ENCODE data around the gene KLK15. TPM values are rescaled to one million over a fixed set of nuclear protein-coding genes. Genes with fewer than 3 reads are reported as not detected.
A peak's percentile ranks its signal among the peaks of the same experiment; 100 is the strongest.

KLK15 gene
- total and polyA plus RNA-seq, 2 of the 13 experiments (the other 11 are each of a cell fraction or from before 2014, with no cell fraction given): not detected

DNA sequence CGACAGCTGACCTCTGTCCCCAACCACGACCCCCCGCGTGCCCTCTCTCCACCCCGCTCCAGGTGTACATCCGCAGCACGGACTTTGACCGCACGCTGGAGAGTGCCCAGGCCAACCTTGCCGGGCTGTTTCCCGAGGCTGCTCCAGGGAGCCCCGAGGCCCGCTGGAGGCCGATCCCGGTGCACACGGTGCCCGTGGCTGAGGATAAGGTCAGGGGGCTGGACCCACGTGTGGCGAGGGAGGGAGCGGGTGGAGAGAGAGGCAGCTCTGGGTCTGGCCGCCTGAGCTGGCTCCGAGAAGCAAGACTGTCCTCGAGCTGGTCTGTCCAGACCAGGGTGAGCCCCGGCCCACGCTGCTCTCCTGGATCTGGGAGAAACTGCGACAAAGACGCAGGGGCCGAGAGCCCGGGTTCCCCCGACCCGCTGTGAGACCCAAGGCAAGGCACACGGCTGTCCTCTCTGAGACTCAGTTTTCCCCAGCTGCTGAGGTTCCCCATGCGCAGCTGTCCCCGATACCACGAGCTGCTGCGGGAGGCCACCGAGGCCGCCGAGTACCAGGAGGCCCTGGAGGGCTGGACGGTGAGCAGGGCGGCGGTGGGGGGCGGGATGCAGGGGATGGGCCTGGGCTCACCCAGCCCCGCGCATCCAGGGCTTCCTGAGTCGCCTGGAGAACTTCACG, 41.6 kb downstream of the KLK15 start (continued):
- TF ChIP-seq, protein P1, sequence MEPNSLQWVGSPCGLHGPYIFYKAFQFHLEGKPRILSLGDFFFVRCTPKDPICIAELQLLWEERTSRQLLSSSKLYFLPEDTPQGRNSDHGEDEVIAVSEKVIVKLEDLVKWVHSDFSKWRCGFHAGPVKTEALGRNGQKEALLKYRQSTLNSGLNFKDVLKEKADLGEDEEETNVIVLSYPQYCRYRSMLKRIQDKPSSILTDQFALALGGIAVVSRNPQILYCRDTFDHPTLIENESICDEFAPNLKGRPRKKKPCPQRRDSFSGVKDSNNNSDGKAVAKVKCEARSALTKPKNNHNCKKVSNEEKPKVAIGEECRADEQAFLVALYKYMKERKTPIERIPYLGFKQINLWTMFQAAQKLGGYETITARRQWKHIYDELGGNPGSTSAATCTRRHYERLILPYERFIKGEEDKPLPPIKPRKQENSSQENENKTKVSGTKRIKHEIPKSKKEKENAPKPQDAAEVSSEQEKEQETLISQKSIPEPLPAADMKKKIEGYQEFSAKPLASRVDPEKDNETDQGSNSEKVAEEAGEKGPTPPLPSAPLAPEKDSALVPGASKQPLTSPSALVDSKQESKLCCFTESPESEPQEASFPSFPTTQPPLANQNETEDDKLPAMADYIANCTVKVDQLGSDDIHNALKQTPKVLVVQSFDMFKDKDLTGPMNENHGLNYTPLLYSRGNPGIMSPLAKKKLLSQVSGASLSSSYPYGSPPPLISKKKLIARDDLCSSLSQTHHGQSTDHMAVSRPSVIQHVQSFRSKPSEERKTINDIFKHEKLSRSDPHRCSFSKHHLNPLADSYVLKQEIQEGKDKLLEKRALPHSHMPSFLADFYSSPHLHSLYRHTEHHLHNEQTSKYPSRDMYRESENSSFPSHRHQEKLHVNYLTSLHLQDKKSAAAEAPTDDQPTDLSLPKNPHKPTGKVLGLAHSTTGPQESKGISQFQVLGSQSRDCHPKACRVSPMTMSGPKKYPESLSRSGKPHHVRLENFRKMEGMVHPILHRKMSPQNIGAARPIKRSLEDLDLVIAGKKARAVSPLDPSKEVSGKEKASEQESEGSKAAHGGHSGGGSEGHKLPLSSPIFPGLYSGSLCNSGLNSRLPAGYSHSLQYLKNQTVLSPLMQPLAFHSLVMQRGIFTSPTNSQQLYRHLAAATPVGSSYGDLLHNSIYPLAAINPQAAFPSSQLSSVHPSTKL (CRISPR knock-in tag; IDR thresholded peaks at IDR 0.05): 0 out of 2 replicates have a peak, but pooled peaks have one; percentile 18
- TF ChIP-seq PHF8 (CRISPR knock-in tag; IDR thresholded peaks at IDR 0.05): 0 out of 2 replicates have a peak, but pooled peaks have one; percentile 20
- TF ChIP-seq, protein P2, sequence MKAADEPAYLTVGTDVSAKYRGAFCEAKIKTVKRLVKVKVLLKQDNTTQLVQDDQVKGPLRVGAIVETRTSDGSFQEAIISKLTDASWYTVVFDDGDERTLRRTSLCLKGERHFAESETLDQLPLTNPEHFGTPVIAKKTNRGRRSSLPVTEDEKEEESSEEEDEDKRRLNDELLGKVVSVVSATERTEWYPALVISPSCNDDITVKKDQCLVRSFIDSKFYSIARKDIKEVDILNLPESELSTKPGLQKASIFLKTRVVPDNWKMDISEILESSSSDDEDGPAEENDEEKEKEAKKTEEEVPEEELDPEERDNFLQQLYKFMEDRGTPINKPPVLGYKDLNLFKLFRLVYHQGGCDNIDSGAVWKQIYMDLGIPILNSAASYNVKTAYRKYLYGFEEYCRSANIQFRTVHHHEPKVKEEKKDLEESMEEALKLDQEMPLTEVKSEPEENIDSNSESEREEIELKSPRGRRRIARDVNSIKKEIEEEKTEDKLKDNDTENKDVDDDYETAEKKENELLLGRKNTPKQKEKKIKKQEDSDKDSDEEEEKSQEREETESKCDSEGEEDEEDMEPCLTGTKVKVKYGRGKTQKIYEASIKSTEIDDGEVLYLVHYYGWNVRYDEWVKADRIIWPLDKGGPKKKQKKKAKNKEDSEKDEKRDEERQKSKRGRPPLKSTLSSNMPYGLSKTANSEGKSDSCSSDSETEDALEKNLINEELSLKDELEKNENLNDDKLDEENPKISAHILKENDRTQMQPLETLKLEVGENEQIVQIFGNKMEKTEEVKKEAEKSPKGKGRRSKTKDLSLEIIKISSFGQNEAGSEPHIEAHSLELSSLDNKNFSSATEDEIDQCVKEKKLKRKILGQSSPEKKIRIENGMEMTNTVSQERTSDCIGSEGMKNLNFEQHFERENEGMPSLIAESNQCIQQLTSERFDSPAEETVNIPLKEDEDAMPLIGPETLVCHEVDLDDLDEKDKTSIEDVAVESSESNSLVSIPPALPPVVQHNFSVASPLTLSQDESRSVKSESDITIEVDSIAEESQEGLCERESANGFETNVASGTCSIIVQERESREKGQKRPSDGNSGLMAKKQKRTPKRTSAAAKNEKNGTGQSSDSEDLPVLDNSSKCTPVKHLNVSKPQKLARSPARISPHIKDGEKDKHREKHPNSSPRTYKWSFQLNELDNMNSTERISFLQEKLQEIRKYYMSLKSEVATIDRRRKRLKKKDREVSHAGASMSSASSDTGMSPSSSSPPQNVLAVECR (CRISPR knock-in tag; IDR thresholded peaks at IDR 0.05; ENCODE audit: borderline replicate concordance): 0 out of 2 replicates have a peak, but pooled peaks have one; percentile 17
- TF ChIP-seq SAP130 (CRISPR knock-in tag; IDR thresholded peaks at IDR 0.05; ENCODE audit: low read depth): 0 out of 2 replicates have a peak, but pooled peaks have one; percentile 20
- TF ChIP-seq, protein P3, sequence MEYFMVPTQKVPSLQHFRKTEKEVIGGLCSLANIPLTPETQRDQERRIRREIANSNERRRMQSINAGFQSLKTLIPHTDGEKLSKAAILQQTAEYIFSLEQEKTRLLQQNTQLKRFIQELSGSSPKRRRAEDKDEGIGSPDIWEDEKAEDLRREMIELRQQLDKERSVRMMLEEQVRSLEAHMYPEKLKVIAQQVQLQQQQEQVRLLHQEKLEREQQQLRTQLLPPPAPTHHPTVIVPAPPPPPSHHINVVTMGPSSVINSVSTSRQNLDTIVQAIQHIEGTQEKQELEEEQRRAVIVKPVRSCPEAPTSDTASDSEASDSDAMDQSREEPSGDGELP (IDR thresholded peaks at IDR 0.05; ENCODE audit: borderline replicate concordance, low read depth): peak; percentile 36; the same call in 1 of the 2 replicates
- TF ChIP-seq RARA (CRISPR knock-in tag; IDR thresholded peaks at IDR 0.05): peak; percentile 55; the same call in 1 of the 2 replicates
- peak; percentile 76 for TF ChIP-seq AGO2 (optimal IDR thresholded peaks at IDR 0.05; ENCODE audit: low read depth, low read length)
- TF ChIP-seq, protein P4, sequence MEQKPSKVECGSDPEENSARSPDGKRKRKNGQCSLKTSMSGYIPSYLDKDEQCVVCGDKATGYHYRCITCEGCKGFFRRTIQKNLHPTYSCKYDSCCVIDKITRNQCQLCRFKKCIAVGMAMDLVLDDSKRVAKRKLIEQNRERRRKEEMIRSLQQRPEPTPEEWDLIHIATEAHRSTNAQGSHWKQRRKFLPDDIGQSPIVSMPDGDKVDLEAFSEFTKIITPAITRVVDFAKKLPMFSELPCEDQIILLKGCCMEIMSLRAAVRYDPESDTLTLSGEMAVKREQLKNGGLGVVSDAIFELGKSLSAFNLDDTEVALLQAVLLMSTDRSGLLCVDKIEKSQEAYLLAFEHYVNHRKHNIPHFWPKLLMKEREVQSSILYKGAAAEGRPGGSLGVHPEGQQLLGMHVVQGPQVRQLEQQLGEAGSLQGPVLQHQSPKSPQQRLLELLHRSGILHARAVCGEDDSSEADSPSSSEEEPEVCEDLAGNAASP (CRISPR knock-in tag; IDR thresholded peaks at IDR 0.05; ENCODE audit: borderline replicate concordance): peak; percentile 62; the same call in 1 of the 2 replicates
- TF ChIP-seq MIER2 (CRISPR knock-in tag; IDR thresholded peaks at IDR 0.05): 0 out of 2 replicates have a peak, but pooled peaks have one; percentile 20
- no peak for TF ChIP-seq ATF7 (IDR thresholded peaks at IDR 0.05)
- no peak for TF ChIP-seq ATF7 (CRISPR knock-in tag; IDR thresholded peaks at IDR 0.05)
- peak; percentile 67; the same call in 1 of the 2 replicates for TF ChIP-seq ZBTB7A (CRISPR knock-in tag; IDR thresholded peaks at IDR 0.05)
- TF ChIP-seq, protein P5, sequence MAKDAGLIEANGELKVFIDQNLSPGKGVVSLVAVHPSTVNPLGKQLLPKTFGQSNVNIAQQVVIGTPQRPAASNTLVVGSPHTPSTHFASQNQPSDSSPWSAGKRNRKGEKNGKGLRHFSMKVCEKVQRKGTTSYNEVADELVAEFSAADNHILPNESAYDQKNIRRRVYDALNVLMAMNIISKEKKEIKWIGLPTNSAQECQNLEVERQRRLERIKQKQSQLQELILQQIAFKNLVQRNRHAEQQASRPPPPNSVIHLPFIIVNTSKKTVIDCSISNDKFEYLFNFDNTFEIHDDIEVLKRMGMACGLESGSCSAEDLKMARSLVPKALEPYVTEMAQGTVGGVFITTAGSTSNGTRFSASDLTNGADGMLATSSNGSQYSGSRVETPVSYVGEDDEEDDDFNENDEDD (CRISPR knock-in tag; IDR thresholded peaks at IDR 0.05; ENCODE audit: borderline replicate concordance): 0 out of 2 replicates have a peak, but pooled peaks have one; percentile 24
- TF ChIP-seq, protein P6, sequence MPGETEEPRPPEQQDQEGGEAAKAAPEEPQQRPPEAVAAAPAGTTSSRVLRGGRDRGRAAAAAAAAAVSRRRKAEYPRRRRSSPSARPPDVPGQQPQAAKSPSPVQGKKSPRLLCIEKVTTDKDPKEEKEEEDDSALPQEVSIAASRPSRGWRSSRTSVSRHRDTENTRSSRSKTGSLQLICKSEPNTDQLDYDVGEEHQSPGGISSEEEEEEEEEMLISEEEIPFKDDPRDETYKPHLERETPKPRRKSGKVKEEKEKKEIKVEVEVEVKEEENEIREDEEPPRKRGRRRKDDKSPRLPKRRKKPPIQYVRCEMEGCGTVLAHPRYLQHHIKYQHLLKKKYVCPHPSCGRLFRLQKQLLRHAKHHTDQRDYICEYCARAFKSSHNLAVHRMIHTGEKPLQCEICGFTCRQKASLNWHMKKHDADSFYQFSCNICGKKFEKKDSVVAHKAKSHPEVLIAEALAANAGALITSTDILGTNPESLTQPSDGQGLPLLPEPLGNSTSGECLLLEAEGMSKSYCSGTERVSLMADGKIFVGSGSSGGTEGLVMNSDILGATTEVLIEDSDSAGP (CRISPR knock-in tag; IDR thresholded peaks at IDR 0.05; ENCODE audit: borderline replicate concordance): peak; percentile 49; the same call in 1 of the 2 replicates
